Mammary epithelial cell (primary cell): ENCODE results near the gene DAP.

Experiments used
- EZH2 ChIP-seq: IDR thresholded peaks from 2 replicates; pipeline ENCODE4 v1.6.1; 2012; ENCODE audit warnings: low read length, inconsistent platforms, borderline replicate concordance
- TF ChIP-seq, protein P1 (sequence below), 2 donors: IDR thresholded peaks in 1 of 2; conservative IDR thresholded peaks in 1 of 2; 2 replicates each; pipeline ENCODE4 v1.5.1; 2011 to 2012; ENCODE audit warnings: inconsistent platforms in 2 of 2, low read length in 2 of 2, mild to moderate bottlenecking in 2 of 2, control low read depth in 1 of 2, low read depth in 1 of 2; ENCODE audit not compliant: insufficient read depth in 1 of 2; ENCODE audit errors: extremely low read depth in 1 of 2

GRCh38 chr5:10699281-10699874 lies 61.7 kb downstream of the DAP start:
- TF ChIP-seq, protein P1, sequence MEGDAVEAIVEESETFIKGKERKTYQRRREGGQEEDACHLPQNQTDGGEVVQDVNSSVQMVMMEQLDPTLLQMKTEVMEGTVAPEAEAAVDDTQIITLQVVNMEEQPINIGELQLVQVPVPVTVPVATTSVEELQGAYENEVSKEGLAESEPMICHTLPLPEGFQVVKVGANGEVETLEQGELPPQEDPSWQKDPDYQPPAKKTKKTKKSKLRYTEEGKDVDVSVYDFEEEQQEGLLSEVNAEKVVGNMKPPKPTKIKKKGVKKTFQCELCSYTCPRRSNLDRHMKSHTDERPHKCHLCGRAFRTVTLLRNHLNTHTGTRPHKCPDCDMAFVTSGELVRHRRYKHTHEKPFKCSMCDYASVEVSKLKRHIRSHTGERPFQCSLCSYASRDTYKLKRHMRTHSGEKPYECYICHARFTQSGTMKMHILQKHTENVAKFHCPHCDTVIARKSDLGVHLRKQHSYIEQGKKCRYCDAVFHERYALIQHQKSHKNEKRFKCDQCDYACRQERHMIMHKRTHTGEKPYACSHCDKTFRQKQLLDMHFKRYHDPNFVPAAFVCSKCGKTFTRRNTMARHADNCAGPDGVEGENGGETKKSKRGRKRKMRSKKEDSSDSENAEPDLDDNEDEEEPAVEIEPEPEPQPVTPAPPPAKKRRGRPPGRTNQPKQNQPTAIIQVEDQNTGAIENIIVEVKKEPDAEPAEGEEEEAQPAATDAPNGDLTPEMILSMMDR (conservative IDR thresholded peaks at IDR 0.05 in 1 of 2, IDR thresholded peaks at IDR 0.05 in 1 of 2; ENCODE audit: extremely low read depth in 1 of 2, insufficient read depth in 1 of 2, low read depth in 1 of 2, low read length in 2 of 2), result no peak
- no peak for TF ChIP-seq EZH2
